ENCODE data around the gene ATG7.

DNA sequence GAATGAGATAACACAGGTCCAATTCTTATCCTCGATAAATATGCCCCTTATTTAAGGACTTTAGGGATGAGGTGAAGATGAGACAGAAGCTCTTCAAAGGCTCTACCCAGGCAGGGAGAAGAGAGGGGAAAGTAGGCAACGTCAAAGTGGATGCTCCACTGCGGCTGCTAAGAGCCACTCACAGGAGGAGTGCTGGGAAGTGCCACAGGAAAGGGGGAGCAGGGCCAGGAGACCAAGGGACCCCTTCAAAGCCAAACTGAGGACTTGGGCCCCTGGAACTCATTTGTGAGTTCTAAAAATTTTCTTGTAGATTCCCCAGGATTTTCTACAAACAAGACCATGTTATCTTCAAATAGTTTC, 47.3 kb upstream of the ATG7 start:
- TF ChIP-seq POLR2AphosphoS5 (IDR thresholded peaks at IDR 0.05; ENCODE audit: borderline replicate concordance, low read depth, low read length) (no peak), EZH2 (IDR thresholded peaks at IDR 0.05) (no peak)

Data from SK-N-MC (cell line).